ENCODE data around the gene RECQL.

RECQL gene

GRCh38 chr12:21542403-21542802 is 41.0 kb upstream of the RECQL start:
- Histone ChIP-seq H3K4me3 (replicated peaks; ENCODE audit: low read depth, low read length) (no peak overlapping the region), H3K36me3 (ENCODE audit: control insufficient read depth, insufficient read depth, low read length) (no peaks in the 10 kb centered on the region), H3K27me3 (replicated peaks; ENCODE audit: control insufficient read depth, insufficient read depth, low read length) (no peaks in the 10 kb centered on the region)
- TF ChIP-seq CTCF (IDR thresholded peaks at IDR 0.05; ENCODE audit: insufficient read depth, low read length, poor library complexity, severe bottlenecking): no peak
- no peak for DNase-seq (ENCODE audit: extremely low read depth, insufficient read length)

GRCh38 chr12:21541773-21542172 is 40.3 kb upstream of the RECQL start:
- no peak for TF ChIP-seq CTCF (IDR thresholded peaks at IDR 0.05; ENCODE audit: insufficient read depth, low read length, poor library complexity, severe bottlenecking)
- H3K36me3 ChIP-seq (ENCODE audit: control insufficient read depth, insufficient read depth, low read length): no peaks in the 10 kb centered on the region
- no peak for DNase-seq (ENCODE audit: extremely low read depth, insufficient read length)
- no peak overlapping the region for H3K4me3 ChIP-seq (replicated peaks; ENCODE audit: low read depth, low read length)
- no peaks in the 10 kb centered on the region for H3K27me3 ChIP-seq (replicated peaks; ENCODE audit: control insufficient read depth, insufficient read depth, low read length)

GRCh38 chr12:21539797-21540196 is 38.4 kb upstream of the RECQL start:
- no peak overlapping the region for H3K4me3 ChIP-seq (replicated peaks; ENCODE audit: low read depth, low read length)
- H3K36me3 ChIP-seq (ENCODE audit: control insufficient read depth, insufficient read depth, low read length): no peaks in the 10 kb centered on the region
- no peak for TF ChIP-seq CTCF (IDR thresholded peaks at IDR 0.05; ENCODE audit: insufficient read depth, low read length, poor library complexity, severe bottlenecking)
- H3K27me3 ChIP-seq (replicated peaks; ENCODE audit: control insufficient read depth, insufficient read depth, low read length): no peaks in the 10 kb centered on the region
- no peak for DNase-seq (ENCODE audit: extremely low read depth, insufficient read length)

- Histone ChIP-seq H3K27me3 (replicated peaks; ENCODE audit: control insufficient read depth, insufficient read depth, low read length) (no peaks in the 10 kb centered on the region), H3K36me3 (ENCODE audit: control insufficient read depth, insufficient read depth, low read length) (no peaks in the 10 kb centered on the region), H3K4me3 (replicated peaks; ENCODE audit: low read depth, low read length) (no peak overlapping the region)
- no peak for DNase-seq (ENCODE audit: extremely low read depth, insufficient read length)
- TF ChIP-seq CTCF (IDR thresholded peaks at IDR 0.05; ENCODE audit: insufficient read depth, low read length, poor library complexity, severe bottlenecking): no peak
These were observed 36.7 kb upstream of the RECQL start for GRCh38 chr12:21538061-21538653.

- TF ChIP-seq CTCF (IDR thresholded peaks at IDR 0.05; ENCODE audit: insufficient read depth, low read length, poor library complexity, severe bottlenecking): no peak
- no peaks in the 10 kb centered on the region for H3K36me3 ChIP-seq (ENCODE audit: control insufficient read depth, insufficient read depth, low read length)
- H3K27me3 ChIP-seq (replicated peaks; ENCODE audit: control insufficient read depth, insufficient read depth, low read length): no peaks in the 10 kb centered on the region; the same call in 1 of the 2 replicates
- H3K4me3 ChIP-seq (replicated peaks; ENCODE audit: low read depth, low read length): no peak overlapping the region
- no peak for DNase-seq (ENCODE audit: extremely low read depth, insufficient read length)
These were observed 28.0 kb upstream of the RECQL start for GRCh38 chr12:21529456-21529855.

GRCh38 chr12:21528953-21529352 is 27.5 kb upstream of the RECQL start:
- no peaks in the 10 kb centered on the region; the same call in 1 of the 2 replicates for H3K27me3 ChIP-seq (replicated peaks; ENCODE audit: control insufficient read depth, insufficient read depth, low read length)

More at GRCh38 chr12:21528953-21529352, 27.5 kb upstream of the RECQL start:
- Histone ChIP-seq H3K36me3 (ENCODE audit: control insufficient read depth, insufficient read depth, low read length) (no peaks in the 10 kb centered on the region), H3K4me3 (replicated peaks; ENCODE audit: low read depth, low read length) (no peak overlapping the region)
- no peak for TF ChIP-seq CTCF (IDR thresholded peaks at IDR 0.05; ENCODE audit: insufficient read depth, low read length, poor library complexity, severe bottlenecking)
- DNase-seq (ENCODE audit: extremely low read depth, insufficient read length): no peak
